Measurements from ENCODE around the gene ZNF552. TPM values are rescaled to one million over a fixed set of nuclear protein-coding genes. Genes with fewer than 3 reads are reported as not detected.
"Not testable (repeated sequence)": the region's sequence is repeated elsewhere in the genome, so short reads cannot be mapped to it uniquely, and the experiment has no call there.

ZNF552 gene
- total RNA-seq, 2 donors from 2014 or later = 3.3 to 4.6 TPM

DNA sequence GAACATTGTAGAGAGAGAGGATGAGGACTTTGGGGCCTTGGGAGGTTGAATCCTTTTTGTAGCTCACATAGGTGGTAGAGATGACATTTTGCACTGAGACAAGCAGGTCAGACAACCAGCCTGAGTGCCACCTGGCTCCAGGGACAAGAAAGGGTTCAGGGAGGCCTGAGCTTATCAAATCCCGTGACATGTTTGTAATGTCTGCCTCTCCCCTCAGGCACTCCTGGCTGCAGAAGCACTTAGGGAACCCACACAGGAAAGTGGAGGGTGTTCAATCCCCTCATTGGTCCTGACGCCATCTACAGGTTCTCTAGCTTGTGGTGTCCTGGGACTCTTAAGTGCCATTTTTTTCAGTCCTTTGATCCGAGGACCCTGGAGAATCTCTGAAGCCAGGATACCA is 6.4 kb upstream of the ZNF552 start:
- DNase-seq; intact Hi-C loops (cut with DNase I); ATAC-seq: not testable (repeated sequence)

- DNase-seq (no peak), ATAC-seq (no peak)
- intact Hi-C loops (cut with DNase I) = no loop called here
These were observed 5.9 kb upstream of the ZNF552 start for GRCh38 chr19:57820599-57820998.

GRCh38 chr19:57819475-57820148 is 4.9 kb upstream of the ZNF552 start:
- DNase-seq (peak; percentile 87), ATAC-seq (peak; percentile 91 to 92)
- intact Hi-C loops (cut with DNase I) = no loop called here

- ATAC-seq (no peak), DNase-seq (no peak)
- intact Hi-C loops (cut with DNase I) = no loop called here
These were observed 3.7 kb upstream of the ZNF552 start for GRCh38 chr19:57818378-57818777.

DNA sequence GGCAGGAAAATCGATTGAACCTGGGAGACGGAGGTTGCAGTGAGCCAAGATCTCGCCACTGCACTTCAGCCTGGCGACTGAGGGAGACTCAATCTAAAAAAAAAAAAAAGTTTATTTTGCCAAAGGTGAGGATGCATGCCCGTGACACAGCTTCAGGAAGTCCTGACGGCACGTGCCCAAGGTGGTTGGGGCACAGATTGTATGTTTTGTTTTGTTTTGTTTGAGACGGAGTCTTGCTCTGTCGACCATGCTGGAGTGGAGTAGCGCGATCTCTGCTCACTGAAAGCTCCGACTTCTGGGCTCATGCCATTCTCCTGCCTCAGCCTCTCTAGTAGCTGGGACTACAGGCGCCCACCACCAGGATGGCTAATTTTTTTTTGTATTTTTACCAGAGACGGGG is 3.3 kb upstream of the ZNF552 start:
- ATAC-seq = no peak
- intact Hi-C loops (cut with DNase I) = no loop called here
- no peak for DNase-seq

- intact Hi-C loops (cut with DNase I) = no loop called here
- DNase-seq (no peak), ATAC-seq (no peak)
These were observed 1.9 kb upstream of the ZNF552 start for GRCh38 chr19:57816652-57817051.

DNA sequence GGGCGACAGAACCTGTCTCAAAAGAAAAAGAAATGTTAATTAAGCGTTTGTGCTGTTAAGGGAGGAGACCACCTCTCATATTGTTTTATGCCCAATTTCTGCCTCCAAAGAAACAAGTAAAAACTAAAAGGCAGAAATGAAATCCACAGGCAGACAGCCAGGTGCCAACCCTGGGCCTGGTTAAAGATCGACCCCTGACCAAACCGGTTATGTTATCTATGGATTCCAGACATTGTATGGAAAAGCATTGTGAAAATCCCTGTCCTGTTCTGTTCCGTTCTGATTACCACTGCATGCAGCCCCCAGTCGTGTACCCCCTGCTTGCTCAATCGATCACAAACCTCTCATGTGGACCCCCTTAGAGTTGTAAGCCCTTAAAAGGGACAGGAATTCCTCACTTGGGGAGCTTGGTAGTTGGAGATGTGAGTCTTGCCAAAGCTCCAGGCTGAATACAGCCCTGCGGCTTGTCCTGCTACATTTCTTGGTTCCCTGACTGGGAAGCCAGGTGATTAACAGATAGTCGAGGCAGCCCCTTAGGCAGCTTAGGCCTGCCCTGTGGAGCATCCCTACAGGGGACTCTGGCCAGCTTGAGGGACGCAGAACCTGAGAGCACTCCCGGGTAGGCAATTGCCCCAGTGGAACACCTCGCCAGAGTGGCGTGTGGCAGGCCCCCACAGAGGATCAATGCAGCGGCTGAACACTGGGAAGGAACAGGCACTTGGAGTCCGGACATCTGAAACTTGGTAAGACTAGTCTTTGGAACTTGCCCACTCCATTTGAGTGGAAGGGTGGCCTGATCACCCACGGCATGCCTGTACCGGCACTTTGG is 748 bp upstream of the ZNF552 start:
- intact Hi-C loops (cut with DNase I) = no loop called here
- no peak for ATAC-seq
- no peak for DNase-seq

DNA sequence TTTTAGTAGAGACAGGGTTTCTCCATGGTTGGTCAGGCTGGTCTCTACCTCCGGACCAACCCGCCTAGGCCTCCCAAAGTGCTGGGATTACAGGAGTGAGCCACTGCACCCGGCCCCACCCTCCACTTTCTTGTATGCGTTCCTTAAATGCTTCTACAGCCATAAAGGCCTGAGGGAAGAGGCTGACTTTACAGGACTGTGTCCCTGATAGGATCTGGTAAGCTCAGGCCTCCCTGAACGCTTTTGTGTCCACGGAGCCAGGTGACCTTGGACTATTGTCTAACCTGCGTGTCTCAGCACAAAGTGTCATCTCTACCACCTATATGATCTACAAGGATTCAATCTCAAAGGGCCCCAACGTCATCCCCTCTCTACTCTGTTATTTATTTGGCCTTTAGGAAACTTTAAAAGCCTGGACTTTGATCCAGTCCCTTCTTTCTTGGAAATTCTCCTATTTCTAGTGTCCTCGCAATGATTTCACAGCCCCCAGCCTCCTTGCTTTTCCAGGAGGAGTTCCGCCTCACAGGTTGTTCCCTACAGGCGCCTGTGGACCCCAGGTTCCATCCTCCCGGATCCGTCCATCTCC is 701 bp downstream of the ZNF552 start:
- intact Hi-C loops (cut with DNase I) = no loop called here
- no peak for DNase-seq
- no peak for ATAC-seq

DNA sequence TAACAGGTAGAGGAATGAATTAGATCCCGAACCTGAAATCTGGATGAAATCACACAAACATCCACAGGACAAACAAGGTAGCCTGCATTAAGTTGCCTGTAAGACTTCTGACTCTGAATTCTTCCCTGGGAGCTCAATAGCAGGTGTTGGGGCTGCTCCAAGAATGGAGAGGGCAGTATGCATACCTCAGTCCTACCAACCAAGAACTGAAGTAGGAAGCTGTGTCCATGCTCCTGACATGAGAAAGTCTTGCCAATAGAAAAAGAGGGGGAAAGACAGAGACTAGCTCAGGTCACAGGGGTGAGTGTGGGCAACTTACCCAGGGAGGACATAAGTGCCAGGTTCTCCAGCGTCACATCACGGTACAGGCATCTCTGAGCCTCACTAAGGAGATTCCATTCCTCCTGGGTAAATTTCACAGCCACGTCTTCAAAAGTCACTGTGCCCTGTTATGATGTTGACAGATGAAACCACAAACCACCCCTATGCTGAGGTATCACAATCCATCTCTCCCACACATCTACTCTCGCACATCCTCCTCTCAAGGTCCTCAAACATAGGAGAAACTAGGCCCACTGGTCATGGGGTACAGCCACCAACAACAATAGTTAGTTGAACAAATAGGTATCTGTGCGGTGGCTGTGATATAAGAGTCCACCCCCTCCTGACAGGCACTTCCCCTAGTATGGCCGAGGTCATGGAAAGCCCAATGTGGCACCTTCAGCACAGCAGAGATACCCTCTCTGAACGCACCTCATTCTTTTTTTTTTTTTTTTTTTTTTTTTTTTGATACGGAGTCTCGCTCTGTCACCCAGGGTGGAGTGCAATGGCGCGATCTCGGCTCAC is 1.5 kb downstream of the ZNF552 start:
- intact Hi-C loops (cut with DNase I); ATAC-seq; DNase-seq: not testable (repeated sequence)

DNA sequence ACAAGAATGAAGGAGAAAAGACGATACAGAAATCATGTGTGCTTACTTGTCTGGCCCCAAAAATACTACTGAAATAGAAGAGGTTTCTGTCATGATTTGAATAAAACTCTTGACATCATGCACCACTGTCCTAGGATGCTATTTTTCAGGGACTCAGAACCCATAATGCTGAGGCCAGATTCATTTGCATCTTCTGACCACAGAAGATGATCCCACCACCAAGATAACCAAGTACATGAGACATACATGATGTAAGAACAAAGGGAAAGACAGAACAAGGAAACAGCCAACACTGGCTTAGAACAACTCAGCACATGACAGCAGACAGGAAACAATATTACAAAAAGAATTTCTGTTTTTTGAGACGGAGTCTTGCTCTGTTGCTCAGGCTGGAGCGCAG is 2.5 kb downstream of the ZNF552 start:
- no peak for ATAC-seq
- intact Hi-C loops (cut with DNase I) = no loop called here
- no peak for DNase-seq

DNA sequence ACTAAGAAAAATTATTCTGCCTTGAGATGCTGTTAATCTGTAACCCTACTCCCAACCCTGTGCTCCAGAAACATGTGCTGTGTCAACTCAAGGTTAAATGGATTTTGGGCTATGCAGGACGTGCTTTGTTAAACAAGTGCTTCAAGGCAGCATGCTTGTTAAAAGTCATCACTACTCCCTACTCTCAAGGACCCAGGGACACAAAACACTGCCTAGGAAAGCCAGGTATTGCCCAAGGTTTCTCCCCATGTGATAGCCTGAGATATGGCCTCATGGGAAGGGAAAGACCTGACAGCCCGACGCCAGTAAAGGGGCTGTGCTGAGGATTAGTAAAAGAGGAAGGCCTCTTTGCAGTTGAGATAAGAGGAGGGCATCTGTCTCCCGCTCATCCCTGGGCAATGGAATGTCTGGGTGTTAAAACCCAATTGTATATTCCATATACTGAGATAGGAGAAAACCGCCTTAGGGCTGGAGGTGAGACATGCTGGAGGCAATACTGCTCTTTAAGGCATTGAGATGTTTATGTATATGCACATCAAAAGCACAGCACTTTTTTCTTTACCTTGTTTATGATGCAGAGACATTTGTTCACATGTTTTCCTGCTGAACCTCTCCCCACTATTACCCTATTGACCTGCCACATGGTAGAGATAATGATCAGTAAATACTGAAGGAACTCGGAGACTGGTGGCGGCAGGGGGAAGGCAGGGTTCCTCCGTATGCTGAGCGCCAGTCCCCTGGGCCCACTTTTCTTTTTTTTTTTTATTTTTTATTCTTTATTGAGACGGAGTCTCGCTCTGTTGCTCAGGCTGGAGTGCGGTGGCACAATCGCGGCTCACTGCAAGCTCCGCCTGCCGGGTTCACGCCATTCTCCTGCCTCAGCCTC is 4.1 kb downstream of the ZNF552 start:
- DNase-seq; ATAC-seq; intact Hi-C loops (cut with DNase I): not testable (repeated sequence)

DNA sequence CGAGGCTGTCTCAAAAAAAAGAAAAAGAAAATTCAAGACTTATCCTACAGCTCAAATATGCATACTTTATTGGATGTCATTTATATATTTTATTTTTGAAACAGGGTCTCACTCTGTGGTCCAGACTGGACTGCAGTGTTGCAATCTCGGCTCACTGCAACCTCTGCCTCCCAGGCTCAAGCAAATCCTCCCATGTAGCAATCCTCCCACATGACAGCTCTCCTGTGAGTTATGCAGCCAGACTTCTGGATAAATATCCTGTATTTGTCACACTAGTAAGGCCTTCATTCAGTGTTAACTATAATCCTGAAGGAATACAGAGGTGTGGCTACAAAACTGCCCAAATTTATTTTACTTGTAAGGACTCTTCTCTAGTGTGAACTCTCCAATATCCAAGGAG is 7.2 kb downstream of the ZNF552 start:
- intact Hi-C loops (cut with DNase I) = no loop called here
- no peak for DNase-seq
- no peak for ATAC-seq

GRCh38 chr19:57803594-57804325 is 11.0 kb downstream of the ZNF552 start:
- peak; percentile 64 to 83 for ATAC-seq
- DNase-seq = no peak
- intact Hi-C loops (cut with DNase I) = no loop called here

DNA sequence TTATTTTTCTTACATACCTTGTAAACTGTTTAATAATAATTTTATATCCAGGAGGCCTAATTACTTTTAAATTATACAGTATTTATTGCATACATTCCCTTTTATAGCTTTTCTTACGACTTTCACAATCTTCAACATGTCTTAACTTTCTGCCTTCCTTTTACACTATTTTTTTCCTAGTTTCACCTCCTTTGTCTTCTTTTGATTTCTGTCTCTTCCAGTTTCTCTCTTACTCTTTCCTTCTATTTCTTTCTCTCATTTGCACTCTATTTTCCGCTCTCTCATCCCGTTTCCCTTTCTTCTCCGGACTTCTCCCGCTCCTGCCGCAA is 11.5 kb downstream of the ZNF552 start:
- DNase-seq (no peak), ATAC-seq (no peak)
- intact Hi-C loops (cut with DNase I) = no loop called here

DNA sequence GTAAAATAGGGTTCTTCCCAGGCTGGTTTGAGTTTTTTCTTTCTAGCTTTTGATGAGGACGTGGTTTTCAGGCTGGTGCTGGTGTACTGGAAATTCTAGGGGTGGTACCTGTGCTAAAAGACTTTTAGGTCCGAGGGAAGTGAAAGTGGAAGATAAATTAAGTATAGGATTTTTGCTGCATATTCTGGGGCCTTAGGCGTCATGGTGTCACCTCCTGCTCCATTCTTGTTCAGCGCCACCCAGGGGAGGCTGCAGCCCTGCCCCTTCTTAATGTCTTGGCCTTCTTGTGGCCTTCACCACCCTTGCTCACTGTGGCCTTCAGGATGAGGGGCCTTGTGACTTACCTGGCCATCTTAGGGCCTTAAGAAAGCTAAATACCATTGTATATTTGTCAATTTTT is 12.4 kb downstream of the ZNF552 start:
- DNase-seq (no peak), ATAC-seq (no peak)
- intact Hi-C loops (cut with DNase I) = no loop called here

DNA sequence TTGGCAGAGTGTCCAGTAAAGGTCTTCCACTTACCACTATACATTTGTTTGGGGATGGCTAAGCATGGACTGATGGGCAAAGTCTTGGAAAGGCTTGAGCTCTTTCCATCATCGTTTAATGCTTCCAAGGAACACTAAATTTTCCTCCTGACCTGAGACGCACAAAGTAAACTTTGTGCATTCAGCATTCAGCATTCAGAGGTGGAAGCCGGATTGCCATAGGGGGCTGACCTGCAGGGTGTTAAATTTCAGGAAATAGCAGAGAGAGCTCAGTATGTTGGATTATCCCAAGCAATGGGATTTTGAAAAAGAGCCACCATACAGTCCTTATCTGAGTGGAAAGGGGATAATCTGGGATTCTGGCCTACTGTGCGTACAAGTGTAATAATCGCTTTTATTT is 14.0 kb downstream of the ZNF552 start:
- intact Hi-C loops (cut with DNase I) = no loop called here
- ATAC-seq (no peak), DNase-seq (no peak)

GRCh38 chr19:57796580-57796979 is 18.1 kb downstream of the ZNF552 start:
- ATAC-seq; intact Hi-C loops (cut with DNase I); DNase-seq: not testable (repeated sequence)

DNA sequence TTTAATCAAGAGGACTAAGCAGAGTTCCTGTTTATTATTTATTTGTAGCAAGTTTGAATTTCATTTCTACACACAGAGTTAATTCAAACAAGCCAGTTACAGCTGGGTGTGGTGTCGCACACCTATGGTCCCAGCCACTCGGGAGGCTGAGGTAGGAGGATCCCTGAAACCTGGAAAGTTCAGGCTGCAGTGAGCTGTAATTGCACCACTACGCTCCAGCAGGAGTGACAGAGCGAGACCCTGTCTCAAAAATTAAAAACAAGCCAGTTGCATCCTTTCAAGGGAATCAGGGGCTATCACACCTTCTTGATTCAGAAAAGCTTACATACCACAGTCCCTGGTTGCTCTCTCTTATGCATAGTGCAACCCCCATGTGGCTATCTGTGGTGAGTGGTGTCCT is 25.4 kb downstream of the ZNF552 start:
- DNase-seq (no peak), ATAC-seq (no peak)
- intact Hi-C loops (cut with DNase I) = no loop called here

All from left cardiac atrium (tissue), 4 donors.